GM19372 (cell line): ENCODE measurements around the gene RORC.
"Not testable (repeated sequence)": the region's sequence is repeated elsewhere in the genome, so short reads cannot be mapped to it uniquely, and the experiment has no call there.

Experiments
- ATAC-seq: cut with Tn5 transposase; IDR thresholded peaks from one replicate; pipeline ENCODE4 v1.9.1; 2021; ENCODE audit warnings: mild to moderate bottlenecking, low read depth, moderate library complexity; ENCODE audit not compliant: unreplicated experiment

RORC gene

DNA sequence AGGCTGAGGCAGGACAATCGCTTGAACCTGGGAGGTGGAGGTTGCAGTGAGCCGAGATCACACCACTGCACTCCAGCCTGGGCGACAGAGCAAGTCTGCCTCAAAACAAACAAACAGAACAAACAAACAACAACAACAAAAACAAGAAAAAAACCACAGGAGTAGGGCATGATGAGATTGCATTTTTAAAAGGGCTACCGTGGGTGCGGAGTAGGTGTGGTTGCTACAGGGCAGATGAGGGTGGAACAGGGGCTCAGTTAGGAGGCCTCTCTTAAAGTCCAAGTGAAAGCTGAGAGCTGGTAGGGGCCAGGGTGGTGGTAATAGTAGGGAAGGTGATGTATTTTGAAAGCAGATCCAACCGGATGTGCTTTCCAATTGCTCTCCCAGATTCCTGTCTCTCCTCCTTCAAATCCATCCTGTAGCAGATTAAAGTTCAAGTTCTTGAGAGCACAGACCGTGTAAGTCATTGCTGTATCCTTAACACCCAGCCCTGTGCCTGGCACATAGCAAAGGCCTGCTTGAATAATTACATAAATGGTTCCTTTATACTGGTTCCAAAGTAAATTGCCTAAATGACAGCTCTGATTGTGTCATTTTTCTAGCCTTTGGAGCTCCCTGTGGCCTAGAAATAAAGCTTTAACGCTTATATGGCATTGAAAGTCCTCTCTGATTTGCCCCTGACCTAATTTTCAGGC, 22.2 kb downstream of the RORC start:
- ATAC-seq, result no peak

DNA sequence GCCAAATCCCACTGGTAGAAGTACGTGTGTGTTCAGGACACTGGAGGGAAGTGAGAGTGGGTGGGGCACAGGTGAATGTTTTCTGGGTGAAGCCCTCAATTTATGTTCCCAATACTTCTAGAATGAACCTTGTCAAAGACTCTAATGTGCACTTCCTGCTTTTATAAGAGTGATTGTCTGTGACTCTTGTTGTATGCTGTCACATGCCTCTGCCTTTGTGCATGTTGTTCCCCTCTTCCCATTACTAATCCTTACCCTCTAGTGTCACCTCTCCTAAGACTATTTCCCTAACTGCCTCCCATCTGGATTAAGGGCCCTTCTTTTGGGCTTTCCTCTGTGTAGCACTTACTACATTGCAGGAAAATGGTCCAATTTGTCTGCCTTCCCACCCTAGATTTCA, 23.8 kb downstream of the RORC start:
- ATAC-seq, result no peak

DNA sequence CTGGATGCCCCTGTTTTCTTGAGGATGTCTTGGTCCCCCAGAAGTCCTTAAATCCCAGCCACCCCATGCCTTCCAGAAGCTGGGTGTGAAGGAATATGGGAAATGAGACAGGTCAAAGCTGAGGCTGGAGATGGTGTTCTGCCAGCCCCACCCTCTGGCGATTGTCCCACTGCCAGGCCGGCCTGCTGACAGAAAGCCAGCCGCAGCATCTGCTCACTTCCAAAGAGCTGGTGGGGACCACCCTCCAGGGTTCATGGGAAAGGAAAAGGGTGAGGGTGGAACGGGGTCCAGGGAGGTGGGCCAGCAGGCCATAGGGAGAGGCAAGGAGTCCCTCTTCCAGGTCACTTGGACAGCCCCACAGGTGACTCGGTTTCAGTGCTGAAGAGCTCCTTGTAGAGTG, 24.5 kb downstream of the RORC start:
- no peak for ATAC-seq

DNA sequence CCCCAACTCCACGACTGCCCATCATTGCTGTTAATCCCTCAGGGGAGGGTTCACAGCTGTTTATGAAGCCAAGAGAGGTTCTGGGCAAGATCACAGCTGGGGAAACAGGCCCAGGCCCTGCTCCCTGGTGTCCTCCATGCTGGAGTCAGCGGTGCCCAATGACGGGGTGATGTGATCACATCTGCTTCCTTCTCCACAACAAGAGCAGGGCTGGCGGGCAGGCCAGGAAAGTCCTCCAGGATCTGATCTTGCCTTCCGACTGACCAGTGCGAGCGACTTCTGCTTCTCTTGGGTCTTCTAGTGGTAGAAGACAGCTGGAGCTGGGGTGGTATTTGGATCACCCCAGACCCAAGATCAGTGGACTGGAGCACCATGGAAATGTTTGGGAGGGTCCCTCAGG, 25.4 kb downstream of the RORC start:
- ATAC-seq, result no peak

DNA sequence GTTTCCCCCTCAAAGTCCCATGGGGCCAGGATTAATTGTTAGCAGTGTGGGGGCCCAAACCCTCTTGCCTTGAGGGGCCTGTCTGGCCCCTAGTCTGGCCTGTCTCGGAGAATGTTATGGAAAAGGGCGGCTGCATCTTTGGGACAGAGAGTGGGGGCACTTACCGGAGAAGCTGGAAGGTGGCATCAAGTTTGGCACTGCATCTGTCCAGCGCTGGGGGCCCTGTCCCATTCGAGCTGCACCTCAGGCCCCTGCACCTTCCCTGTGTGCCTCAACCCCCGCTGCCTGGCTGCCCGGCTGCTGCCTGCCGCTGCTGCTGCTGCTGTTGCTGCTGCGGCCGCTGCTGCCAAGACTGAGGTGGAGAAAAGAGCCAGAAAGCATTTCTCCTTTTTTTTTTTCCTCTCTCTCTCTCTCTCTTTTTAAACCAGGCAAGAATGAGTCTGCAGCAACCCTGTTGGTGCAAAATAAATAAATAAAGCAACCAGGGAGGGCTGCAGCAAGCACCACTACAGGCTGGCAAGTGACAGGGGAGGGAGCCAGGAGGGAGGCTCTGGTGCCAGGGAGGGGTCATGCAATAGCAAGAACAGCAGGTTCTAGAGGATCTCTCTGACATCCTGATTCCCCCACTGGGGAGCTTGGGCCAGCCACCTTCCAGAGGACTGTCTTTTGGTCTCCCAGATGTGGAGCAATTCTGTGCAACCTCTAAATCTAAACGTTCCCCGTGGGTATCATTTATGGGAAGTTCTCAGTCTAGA, 26.4 kb downstream of the RORC start, which contains the start of gene LINGO4:
Gene LINGO4, minus strand, starts transcription at position 354 of the 755 bp plus-strand sequence. CDS start 2,715 bp downstream, outside the sequence.
- no peak for ATAC-seq

DNA sequence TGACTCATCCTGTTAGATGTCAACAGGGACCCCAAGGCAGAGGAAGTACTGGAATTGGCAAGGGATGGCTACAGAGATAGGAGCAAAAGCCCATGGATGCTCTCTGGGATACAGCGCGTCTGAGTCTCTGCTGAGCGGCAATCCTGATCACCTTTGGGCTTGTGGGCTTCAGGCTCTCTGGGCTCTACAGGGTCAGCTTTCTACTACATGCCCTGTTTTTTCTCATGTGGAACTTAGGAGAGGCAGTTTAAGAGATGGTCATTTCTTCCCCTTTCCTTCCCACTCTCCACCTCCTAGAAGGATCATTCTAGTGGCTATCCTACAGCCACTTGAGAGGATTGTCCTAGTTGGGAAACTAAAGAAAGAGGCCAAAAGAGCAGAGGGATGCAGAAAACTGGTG, 27.7 kb downstream of the RORC start:
- ATAC-seq, result no peak

DNA sequence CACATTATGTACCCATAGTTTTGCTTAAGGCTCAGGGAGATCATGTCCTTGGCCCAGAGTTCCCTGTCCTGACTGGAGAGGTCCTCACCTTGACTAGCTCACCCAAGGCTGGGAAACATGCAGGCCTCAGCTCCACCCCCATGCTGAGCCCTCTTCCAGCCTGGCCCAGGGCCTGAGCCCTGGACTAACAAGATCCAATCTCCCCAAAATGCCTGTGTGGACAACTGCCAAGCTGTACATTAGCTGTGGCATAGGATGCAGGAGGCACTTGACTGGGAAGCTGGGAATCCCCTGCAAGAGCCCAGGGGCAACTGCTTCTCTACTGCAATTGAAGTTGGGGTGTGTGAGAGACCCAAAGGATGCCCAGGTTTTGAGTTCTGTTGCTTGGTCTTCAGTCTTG, 28.4 kb downstream of the RORC start:
- ATAC-seq, result no peak

DNA sequence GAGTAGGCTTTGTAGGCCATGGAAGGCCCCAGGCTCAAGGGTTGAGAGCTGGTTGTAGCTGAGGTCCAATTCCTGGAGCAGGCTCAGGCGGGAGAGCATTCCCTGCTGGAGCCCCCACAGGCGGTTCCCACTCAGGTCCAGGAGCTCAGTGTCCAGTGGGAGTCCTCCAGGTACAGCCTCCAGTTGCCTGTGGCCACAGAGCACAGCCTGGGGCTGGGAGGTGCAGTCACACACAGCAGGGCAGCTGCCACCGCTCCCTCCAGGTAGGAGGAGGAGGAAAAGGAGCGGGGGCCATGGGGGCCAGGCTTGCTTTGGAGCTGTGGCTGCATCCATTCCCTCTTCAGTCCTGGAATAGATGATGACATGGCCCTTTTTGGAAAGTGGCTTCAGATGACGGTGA, 29.2 kb downstream of the RORC start:
- no peak for ATAC-seq

DNA sequence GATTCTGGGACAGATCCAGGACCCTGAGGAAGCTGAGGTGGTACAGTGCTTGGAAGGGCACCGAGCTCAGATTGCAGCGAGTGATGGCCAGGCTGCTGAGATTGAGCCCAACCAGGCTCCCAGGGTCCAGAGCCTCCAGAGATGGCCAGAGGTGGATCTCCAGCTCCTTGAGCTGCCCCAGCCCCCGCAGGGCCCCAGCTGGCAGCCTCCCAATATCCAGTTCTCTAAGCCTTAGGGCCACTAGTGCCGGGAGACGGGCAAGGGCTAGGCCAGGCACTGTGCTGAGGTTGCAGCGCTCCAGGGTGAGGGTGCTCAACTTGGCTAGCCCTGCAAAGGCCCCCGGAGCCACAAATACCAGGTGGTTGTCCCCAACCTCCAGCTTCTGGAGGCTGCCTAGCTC, 29.8 kb downstream of the RORC start:
- no peak for ATAC-seq

DNA sequence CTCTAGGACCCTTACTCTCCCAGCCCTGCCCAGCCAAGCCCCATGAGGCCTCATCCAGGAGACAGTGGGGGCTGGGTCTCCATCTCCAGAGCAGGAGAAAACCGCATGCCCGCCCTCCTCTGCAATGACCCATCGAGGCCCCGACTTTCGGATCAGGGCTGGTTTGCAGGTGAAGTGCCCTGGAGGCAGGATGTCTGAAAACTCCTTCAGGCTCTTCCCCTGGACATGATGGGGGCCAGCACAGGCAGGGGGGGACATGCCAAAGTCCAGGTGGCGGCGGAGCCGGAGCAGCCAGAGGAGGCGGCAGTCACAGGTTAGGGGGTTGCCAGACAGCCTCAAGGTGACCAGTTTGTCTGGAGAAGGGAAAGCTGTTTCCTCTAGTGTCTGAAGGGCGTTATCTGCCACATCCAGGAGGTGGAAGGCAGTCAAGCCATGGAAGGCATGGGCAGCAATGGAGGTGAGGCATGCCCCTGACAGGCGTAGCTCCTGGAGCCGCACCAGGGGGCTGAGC, 30.2 kb downstream of the RORC start:
- no peak for ATAC-seq

DNA sequence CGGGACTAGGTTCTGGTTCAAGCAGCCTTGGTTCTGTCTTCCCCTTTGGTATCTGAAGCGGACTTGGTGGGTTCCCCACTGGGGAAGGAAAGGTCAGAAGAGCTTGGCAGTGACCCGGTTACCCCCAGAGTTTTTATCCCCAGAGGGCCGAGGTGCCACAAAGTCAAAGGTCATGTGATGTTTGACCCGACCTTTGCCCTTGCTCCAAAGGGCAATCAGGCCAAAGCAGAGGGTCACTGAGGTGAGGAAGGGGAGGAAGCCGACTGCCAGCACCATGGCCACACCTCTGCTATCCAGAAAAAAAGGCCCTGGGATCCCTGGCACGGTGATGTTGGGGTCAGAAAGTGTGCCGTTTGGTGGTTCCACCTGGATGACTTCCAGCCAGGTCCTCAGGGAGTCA, 30.8 kb downstream of the RORC start:
- no peak for ATAC-seq

DNA sequence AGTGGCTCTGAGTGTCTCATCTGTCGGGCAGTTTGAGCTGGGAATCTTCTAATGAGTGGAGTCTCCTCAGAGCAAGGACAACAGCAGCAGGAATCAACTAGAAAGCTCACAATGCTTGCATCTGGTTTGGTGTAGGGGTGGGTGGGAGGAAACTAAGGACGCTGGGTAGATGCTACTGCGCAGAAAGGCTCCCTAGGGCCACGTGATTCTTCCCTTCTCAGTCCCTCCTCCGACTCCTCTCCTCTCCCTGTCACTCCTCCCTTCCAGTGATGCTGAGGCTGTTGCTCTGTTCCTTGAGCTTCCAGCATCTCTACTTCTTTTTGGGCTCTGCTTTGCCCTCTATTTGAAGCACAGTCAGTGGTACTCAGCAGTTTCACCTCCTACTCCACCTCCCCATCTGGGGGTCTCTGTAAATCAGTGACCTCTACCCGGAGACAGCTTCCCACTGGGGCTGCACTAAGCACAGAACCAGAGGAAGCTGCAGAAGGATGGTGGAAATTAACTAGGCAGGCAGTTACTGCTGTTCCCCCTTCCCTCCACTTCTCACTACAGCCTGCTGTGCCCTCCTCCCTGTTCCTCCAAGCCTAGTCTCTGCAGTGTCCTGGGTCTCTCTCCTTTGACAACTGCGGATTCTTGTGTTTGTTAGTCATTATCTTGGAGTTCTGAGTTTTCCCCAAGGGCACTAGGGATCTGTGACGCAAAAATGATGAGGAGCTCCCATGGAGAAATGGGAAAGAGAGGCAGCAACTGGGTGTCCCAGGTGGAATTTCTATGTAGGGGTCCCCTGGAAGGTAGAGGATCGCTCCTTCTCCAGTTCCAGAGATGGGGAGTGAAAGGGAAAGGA, 32.2 kb downstream of the RORC start:
- no peak for ATAC-seq

DNA sequence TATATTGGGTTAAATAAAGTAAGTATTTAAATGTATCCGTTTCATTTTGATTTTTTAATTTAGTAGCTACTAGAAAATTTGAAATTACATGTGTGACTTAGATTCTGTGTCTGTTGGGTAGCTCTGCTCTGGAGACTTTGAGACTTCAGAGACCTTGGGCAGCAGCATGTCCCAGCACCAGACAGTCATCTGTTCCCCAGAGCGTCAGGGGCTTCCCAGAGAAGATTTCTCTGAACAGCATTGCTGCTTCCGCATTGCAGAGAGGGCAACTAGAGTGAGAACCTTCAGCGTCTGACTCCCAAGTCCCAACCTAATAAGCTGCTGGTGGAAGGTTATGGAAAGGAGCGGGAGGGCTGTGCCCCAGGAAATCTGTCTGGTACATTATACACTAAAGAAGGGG, 33.0 kb downstream of the RORC start:
- no peak for ATAC-seq

DNA sequence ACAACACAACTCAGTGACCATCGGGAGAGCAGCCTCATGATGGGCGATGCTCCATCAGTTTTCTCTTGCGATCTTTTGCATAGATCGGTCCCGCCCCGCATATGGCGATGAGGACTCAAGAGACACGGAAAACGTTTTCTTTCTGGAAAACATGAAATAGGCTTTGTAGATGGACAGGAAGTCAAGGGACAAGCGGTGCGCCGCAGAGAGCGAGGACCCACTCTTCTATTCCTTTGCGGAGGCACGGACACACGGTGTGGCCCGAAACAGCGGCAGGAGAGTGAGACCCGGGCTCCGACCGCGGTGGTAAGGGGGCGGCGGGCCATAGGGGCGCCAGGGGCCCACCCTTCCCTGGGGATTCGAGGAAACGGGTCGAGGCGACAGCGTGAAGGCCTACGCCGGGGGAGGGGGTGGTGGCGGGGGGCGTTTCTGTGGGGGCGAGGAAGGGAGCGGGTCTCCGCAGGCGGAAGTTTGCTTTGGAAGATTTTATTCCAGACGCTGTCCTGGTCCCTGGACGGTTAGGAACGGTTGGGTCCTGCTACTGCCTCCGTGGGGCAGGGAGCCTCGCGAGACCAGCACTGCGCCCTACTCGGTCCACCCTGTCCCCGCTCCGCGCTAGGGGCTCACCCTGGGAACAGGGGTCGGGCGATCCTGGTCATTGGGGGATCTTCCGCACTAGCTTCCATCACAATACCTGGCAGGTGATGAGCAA, 40.5 kb downstream of the RORC start:
- no peak for ATAC-seq

DNA sequence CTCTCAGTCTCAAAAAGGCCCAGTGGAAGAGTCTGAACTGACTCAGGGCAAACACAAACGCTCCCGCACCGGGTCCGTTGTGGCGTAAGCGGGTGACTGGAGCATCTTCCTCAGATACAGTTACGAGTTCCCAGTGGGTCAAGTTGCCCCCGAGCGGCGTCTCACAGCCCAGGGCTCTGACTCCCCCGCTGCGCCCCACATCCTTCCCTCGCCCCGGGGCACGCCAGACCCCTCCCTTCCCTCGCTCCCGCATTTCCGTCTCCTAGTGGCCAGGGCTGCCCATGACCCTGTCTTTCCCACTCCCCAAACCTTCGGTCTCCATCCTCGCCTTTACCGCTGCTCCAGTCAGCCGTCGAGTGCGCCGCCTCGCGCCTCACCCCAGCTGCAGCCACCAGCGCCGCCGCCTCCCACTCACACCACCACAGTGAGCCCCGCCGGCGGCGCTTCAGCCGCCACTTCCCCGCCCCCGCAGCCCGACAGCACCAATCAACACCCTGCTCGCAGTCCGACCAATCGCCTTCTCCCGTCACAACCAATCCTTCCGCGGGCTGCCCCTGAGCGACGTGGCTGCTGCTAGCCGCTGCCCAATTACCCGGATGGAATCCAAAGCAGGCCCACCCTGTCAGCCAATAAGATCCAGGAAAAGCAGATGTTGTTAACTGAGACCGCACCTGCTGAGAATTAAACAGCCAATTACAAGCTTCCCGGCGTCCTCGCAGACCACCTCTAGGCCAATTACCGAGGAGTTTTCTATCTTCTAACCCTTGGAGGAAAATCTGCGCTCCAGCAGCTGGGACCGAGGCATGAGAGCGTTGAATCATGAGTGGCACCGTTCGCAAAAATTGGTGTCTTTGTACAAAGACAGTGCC, 41.3 kb downstream of the RORC start, which contains the start of gene TDRKH:
Gene TDRKH, minus strand, starts transcription at position 430 of the 869 bp plus-strand sequence. CDS start 7,478 bp downstream, outside the sequence.
- ATAC-seq, result peak; percentile 98

DNA sequence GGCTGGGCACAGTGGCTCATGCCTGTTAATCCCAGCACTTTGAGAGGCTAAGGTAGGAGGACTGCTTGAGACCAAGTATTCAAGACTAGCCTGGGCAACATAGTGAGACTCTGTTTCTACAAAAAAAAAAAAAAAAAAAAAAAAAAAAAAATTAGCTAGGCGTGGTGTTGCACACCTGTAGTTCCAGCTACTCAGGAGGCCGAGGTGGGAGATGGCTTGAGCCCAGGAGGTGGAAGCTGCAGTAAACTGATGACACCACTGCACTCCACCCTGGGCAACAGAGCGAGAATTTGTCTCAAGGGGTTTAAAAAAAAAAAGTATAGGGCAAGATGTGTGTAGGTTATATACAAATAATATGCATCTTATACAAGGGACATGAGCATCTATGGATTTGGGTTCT, 43.9 kb downstream of the RORC start:
- ATAC-seq, result no peak

DNA sequence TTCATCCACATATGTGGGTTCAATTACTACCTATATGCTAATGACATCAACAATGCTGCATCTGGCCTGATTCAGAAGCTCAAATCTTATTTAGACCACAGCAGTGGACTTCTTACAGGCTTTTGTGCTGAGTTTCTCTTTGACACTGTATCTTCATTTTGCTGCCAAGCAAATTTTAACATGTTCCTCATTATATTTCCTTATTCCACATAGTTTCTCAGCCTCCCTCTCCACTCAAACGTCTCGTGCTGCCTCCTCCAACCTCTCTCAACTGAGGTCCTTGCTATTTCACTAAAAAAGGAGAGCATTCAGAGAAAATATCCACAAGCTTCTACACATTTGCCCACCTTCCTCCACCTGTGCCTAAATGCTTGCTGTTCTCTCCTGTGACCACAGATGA, 47.8 kb downstream of the RORC start:
- no peak for ATAC-seq

DNA sequence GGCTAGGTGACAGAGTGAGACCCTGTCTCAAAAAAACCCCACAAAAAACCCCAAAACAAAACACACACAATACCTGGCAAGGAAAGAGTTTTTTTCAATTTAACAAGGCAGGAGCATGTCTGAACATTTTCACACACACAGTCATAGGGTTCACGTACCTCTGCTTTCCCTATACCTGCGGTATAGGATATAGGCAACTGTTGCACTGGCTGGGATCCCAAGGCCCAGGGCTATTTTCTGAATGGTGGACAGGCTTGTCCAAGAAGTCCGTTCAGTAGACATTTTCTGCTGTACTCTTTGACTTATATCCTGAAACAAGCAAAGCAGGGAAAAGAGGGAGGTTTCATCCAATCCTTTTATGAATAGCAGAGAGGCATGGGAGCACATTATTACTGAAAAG, 48.9 kb downstream of the RORC start:
- no peak for ATAC-seq

DNA sequence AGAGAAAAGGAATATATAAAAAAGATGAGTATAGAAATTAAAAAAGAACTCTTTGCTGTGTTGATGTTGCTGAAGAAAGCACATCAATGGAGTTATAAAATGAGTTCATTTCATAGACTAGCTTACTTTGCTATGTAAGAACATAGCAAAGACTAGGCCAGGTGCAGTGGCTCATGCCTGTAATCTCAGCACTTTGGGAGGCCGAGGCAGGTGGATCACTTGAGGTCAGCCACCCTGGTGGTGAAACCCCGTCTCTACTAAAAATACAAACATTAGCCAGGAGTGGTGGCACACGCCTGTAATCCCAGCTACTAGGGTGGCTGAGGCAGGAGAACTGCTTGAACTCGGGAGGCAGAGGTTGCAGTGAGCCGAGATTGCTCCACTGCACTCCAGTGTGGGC, 49.6 kb downstream of the RORC start:
- not testable (repeated sequence) for ATAC-seq
